CD1c-positive myeloid dendritic cell (primary cell): ENCODE results near the gene PI4KA.
"Not testable (repeated sequence)": the region's sequence is repeated elsewhere in the genome, so short reads cannot be mapped to it uniquely, and the experiment has no call there.

Source experiments
- DNase-seq: peaks from one replicate; pipeline ENCODE4 v3.0.0-alpha.2; 2016; ENCODE audit errors: extremely low spot score

Gene PI4KA

GRCh38 chr22:20748731-20749428 is 109.7 kb downstream of the PI4KA start:
- peak; percentile 74 for DNase-seq

GRCh38 chr22:20748082-20748481 is 110.5 kb downstream of the PI4KA start:
- no peak for DNase-seq

- DNase-seq: no peak
Observed at GRCh38 chr22:20747223-20747622, 111.4 kb downstream of the PI4KA start.

- DNase-seq: no peak
Observed at GRCh38 chr22:20746431-20747189, 112.0 kb downstream of the PI4KA start.

- DNase-seq: peak; percentile 28
Observed at GRCh38 chr22:20745119-20745518, 113.5 kb downstream of the PI4KA start.

GRCh38 chr22:20744456-20744855 is 114.2 kb downstream of the PI4KA start:
- no peak for DNase-seq

GRCh38 chr22:20742764-20743163 is 115.8 kb downstream of the PI4KA start:
- DNase-seq: no peak

GRCh38 chr22:20741634-20742581 is 116.7 kb downstream of the PI4KA start:
- DNase-seq: peak; percentile 42

- no peak for DNase-seq
Observed at GRCh38 chr22:20741008-20741633, 117.5 kb downstream of the PI4KA start.

- no peak for DNase-seq
Observed at GRCh38 chr22:20740222-20740951, 118.2 kb downstream of the PI4KA start.

GRCh38 chr22:20738394-20739089 is 120.1 kb downstream of the PI4KA start:
- DNase-seq: peak; percentile 64

- DNase-seq: not testable (repeated sequence)
Observed at GRCh38 chr22:20736891-20737290, 121.7 kb downstream of the PI4KA start.

- not testable (repeated sequence) for DNase-seq
Observed at GRCh38 chr22:20735356-20736162, 123.1 kb downstream of the PI4KA start.

GRCh38 chr22:20732431-20732830 is 126.2 kb downstream of the PI4KA start:
- DNase-seq: not testable (repeated sequence)

GRCh38 chr22:20729194-20729593 is 129.4 kb downstream of the PI4KA start:
- DNase-seq: no peak

GRCh38 chr22:20728523-20729190 is 130.0 kb downstream of the PI4KA start:
- no peak for DNase-seq

- DNase-seq: no peak
Observed at GRCh38 chr22:20727118-20728015, 131.2 kb downstream of the PI4KA start.
